Measurements from ENCODE around the gene IGF2.

IGF2 gene

DNA sequence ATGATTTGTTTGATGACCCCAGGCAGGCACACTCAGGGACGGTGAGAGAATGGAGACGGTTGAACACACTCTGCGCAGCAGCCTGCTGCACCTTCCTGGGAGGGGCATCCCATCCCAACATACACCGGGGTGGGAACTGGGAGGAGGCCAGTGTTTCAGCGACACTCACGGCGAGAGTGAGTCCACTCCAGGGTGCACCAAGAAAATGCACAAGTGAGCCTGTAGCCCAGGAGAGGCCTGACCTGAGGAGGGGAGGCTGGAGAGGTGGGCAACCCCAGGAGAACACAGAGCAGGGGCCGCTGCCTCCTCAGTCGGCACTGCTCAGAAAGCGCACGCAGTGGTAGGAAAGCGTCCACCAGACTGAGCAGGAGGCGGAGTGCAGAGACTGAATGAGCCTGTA lies 54.5 kb downstream of the IGF2 start:
- POLR2A ChIA-PET: no interaction called here
- no peaks in the 10 kb centered on the region for H3K9me3 ChIP-seq (ENCODE audit: control insufficient read depth, insufficient read depth, low read depth, low read length)
- H3K36me3 ChIP-seq (ENCODE audit: control insufficient read depth in 2 of 2, insufficient read depth in 1 of 2, low read length in 2 of 2): no peaks in the 10 kb centered on the region
- no peaks in the 10 kb centered on the region for H3K4me1 ChIP-seq (ENCODE audit: control insufficient read depth, insufficient read depth, low read length)
- H3K4me3 ChIP-seq (ENCODE audit: low read depth, low read length): no peak overlapping the region
- CTCF ChIA-PET: no interaction called here
- TF ChIP-seq, protein P1, sequence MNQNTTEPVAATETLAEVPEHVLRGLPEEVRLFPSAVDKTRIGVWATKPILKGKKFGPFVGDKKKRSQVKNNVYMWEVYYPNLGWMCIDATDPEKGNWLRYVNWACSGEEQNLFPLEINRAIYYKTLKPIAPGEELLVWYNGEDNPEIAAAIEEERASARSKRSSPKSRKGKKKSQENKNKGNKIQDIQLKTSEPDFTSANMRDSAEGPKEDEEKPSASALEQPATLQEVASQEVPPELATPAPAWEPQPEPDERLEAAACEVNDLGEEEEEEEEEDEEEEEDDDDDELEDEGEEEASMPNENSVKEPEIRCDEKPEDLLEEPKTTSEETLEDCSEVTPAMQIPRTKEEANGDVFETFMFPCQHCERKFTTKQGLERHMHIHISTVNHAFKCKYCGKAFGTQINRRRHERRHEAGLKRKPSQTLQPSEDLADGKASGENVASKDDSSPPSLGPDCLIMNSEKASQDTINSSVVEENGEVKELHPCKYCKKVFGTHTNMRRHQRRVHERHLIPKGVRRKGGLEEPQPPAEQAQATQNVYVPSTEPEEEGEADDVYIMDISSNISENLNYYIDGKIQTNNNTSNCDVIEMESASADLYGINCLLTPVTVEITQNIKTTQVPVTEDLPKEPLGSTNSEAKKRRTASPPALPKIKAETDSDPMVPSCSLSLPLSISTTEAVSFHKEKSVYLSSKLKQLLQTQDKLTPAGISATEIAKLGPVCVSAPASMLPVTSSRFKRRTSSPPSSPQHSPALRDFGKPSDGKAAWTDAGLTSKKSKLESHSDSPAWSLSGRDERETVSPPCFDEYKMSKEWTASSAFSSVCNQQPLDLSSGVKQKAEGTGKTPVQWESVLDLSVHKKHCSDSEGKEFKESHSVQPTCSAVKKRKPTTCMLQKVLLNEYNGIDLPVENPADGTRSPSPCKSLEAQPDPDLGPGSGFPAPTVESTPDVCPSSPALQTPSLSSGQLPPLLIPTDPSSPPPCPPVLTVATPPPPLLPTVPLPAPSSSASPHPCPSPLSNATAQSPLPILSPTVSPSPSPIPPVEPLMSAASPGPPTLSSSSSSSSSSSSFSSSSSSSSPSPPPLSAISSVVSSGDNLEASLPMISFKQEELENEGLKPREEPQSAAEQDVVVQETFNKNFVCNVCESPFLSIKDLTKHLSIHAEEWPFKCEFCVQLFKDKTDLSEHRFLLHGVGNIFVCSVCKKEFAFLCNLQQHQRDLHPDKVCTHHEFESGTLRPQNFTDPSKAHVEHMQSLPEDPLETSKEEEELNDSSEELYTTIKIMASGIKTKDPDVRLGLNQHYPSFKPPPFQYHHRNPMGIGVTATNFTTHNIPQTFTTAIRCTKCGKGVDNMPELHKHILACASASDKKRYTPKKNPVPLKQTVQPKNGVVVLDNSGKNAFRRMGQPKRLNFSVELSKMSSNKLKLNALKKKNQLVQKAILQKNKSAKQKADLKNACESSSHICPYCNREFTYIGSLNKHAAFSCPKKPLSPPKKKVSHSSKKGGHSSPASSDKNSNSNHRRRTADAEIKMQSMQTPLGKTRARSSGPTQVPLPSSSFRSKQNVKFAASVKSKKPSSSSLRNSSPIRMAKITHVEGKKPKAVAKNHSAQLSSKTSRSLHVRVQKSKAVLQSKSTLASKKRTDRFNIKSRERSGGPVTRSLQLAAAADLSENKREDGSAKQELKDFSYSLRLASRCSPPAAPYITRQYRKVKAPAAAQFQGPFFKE (tag by site-specific recombination; IDR thresholded peaks at IDR 0.05; ENCODE audit: borderline replicate concordance): no peak
- TF ChIP-seq, protein P2, sequence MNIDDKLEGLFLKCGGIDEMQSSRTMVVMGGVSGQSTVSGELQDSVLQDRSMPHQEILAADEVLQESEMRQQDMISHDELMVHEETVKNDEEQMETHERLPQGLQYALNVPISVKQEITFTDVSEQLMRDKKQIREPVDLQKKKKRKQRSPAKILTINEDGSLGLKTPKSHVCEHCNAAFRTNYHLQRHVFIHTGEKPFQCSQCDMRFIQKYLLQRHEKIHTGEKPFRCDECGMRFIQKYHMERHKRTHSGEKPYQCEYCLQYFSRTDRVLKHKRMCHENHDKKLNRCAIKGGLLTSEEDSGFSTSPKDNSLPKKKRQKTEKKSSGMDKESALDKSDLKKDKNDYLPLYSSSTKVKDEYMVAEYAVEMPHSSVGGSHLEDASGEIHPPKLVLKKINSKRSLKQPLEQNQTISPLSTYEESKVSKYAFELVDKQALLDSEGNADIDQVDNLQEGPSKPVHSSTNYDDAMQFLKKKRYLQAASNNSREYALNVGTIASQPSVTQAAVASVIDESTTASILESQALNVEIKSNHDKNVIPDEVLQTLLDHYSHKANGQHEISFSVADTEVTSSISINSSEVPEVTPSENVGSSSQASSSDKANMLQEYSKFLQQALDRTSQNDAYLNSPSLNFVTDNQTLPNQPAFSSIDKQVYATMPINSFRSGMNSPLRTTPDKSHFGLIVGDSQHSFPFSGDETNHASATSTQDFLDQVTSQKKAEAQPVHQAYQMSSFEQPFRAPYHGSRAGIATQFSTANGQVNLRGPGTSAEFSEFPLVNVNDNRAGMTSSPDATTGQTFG (tag by site-specific recombination; IDR thresholded peaks at IDR 0.05; ENCODE audit: borderline replicate concordance): no peak
- TF ChIP-seq, protein P3, sequence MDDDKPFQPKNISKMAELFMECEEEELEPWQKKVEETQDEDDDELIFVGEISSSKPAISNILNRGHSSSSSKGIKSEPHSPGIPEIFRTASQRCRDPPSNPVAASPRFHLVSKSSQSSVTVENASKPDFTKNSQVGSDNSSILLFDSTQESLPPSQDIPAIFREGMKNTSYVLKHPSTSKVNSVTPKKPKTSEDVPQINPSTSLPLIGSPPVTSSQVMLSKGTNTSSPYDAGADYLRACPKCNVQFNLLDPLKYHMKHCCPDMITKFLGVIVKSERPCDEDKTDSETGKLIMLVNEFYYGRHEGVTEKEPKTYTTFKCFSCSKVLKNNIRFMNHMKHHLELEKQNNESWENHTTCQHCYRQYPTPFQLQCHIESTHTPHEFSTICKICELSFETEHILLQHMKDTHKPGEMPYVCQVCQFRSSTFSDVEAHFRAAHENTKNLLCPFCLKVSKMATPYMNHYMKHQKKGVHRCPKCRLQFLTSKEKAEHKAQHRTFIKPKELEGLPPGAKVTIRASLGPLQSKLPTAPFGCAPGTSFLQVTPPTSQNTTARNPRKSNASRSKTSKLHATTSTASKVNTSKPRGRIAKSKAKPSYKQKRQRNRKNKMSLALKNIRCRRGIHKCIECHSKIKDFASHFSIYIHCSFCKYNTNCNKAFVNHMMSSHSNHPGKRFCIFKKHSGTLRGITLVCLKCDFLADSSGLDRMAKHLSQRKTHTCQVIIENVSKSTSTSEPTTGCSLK (tag by site-specific recombination; IDR thresholded peaks at IDR 0.05): no peak
- TF ChIP-seq ZNF658 (tag by site-specific recombination; IDR thresholded peaks at IDR 0.05) (no peak), ZNF629 (tag by site-specific recombination; IDR thresholded peaks at IDR 0.05) (no peak), ZFP37 (tag by site-specific recombination; IDR thresholded peaks at IDR 0.05) (no peak), GFI1B (tag by site-specific recombination; IDR thresholded peaks at IDR 0.05) (no peak), ZNF341 (tag by site-specific recombination; IDR thresholded peaks at IDR 0.05; ENCODE audit: low read depth) (no peak), ZBTB17 (tag by site-specific recombination; IDR thresholded peaks at IDR 0.05) (no peak), ZNF37A (tag by site-specific recombination; IDR thresholded peaks at IDR 0.05) (no peak), ZNF600 (tag by site-specific recombination; IDR thresholded peaks at IDR 0.05) (no peak), ZNF169 (tag by site-specific recombination; IDR thresholded peaks at IDR 0.05) (no peak), ZNF274 (IDR thresholded peaks at IDR 0.05; ENCODE audit: low read length) (no peak), ZNF274 (tag by site-specific recombination; IDR thresholded peaks at IDR 0.05; ENCODE audit: borderline replicate concordance) (no peak), ZNF529 (tag by site-specific recombination; IDR thresholded peaks at IDR 0.05; ENCODE audit: insufficient replicate concordance) (no peak), ZNF501 (tag by site-specific recombination; IDR thresholded peaks at IDR 0.05) (no peak), ZNF394 (tag by site-specific recombination; IDR thresholded peaks at IDR 0.05; ENCODE audit: borderline replicate concordance) (no peak), IKZF3 (tag by site-specific recombination; IDR thresholded peaks at IDR 0.05) (no peak)
- no peak overlapping the region for H3K27ac ChIP-seq (ENCODE audit: extremely low read depth, low read depth, low read length)

Data from HEK293 (cell line).